GM10847 (cell line): ENCODE data around the gene CHTOP.

ENCODE experiments used
- POLR2A ChIP-seq: IDR thresholded peaks from 2 replicates; pipeline ENCODE4 v1.6.1; 2011; ENCODE audit not compliant: insufficient read length; ENCODE audit errors: extremely low read depth

CHTOP gene

GRCh38 chr1:153685544-153686340 is 51.9 kb downstream of the CHTOP start:
- no peak for TF ChIP-seq POLR2A

- no peak for TF ChIP-seq POLR2A
These were observed 53.7 kb downstream of the CHTOP start for GRCh38 chr1:153687346-153688125.

- no peak for TF ChIP-seq POLR2A
These were observed 54.4 kb downstream of the CHTOP start for GRCh38 chr1:153688276-153688675.

GRCh38 chr1:153688736-153689328 is 55.0 kb downstream of the CHTOP start:
- no peak for TF ChIP-seq POLR2A

- TF ChIP-seq POLR2A = no peak
These were observed 59.6 kb downstream of the CHTOP start for GRCh38 chr1:153693466-153693865.
